Adipocyte (in vitro differentiated cells): ENCODE measurements around the gene LAX1.

ENCODE experiments used
- DNase-seq: peaks from one replicate; pipeline ENCODE4 v3.0.0-alpha.2; 2015; ENCODE audit warnings: low read depth
- H3K27me3 ChIP-seq: replicated peaks from 2 replicates; pipeline ENCODE4 v1.7.0; 2013; ENCODE audit warnings: mild to moderate bottlenecking, low read length, moderate library complexity; ENCODE audit not compliant: control insufficient read depth, insufficient read depth
- H3K36me3 ChIP-seq: 2 replicates; pipeline ENCODE4 v1.7.0; 2013; ENCODE audit warnings: low read length, mild to moderate bottlenecking, moderate library complexity; ENCODE audit not compliant: control insufficient read depth, insufficient read depth, severe bottlenecking
- H3K4me1 ChIP-seq: 2 replicates; pipeline ENCODE4 v1.7.0; 2013; ENCODE audit warnings: mild to moderate bottlenecking, low read length, moderate library complexity; ENCODE audit not compliant: control insufficient read depth, insufficient read depth
- H3K4me3 ChIP-seq: 2 replicates; pipeline ENCODE4 v1.7.0; 2013; ENCODE audit warnings: mild to moderate bottlenecking, low read length, moderate library complexity
- H3K9ac ChIP-seq: 2 replicates; pipeline ENCODE4 v1.7.0; 2013; ENCODE audit warnings: mild to moderate bottlenecking, low read length, moderate library complexity
- H3K9me3 ChIP-seq: 2 replicates; pipeline ENCODE4 v1.7.0; 2013; ENCODE audit warnings: mild to moderate bottlenecking, low read length, moderate library complexity; ENCODE audit not compliant: control insufficient read depth

LAX1 gene, protein sequence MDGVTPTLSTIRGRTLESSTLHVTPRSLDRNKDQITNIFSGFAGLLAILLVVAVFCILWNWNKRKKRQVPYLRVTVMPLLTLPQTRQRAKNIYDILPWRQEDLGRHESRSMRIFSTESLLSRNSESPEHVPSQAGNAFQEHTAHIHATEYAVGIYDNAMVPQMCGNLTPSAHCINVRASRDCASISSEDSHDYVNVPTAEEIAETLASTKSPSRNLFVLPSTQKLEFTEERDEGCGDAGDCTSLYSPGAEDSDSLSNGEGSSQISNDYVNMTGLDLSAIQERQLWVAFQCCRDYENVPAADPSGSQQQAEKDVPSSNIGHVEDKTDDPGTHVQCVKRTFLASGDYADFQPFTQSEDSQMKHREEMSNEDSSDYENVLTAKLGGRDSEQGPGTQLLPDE

DNA sequence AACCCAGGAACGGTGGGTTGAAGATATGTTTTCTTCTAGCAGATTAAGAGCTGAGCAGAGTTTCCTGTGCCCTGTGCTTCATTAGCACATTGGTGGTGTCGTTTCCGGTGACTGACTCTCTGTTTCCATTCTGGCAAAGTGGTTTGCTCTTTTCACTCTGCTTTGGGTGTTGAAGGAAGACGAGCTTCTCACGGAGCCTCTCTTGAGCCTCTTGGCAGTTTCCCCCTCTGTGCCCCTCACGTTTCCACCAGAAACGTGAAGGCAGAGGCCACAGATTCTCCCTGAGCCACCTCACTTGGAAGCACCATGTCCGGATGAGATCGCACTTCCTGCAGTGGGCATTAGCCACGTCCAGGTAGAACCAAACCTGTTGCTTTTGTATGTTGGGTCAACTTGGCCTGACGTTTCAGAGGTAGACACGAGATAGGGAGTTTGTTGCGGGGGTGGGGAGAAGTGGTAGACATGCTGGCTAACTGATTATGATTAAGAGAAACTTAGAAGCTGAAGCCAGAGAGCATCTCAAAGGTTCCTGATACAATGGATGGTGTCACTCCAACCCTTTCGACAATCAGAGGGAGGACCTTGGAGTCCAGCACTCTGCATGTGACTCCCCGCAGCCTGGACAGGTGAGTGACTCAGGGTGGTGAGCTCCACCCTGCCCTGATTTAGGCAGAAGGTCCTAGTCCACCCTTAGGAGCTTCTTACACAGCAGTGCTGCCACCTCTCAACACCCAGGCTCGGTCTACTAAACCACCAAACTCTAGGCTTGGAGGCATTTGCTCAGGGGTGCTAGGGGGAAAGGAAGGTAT, at the start of gene LAX1:
TSS of gene LAX1 (plus strand) at position 155 of the 809 bp plus-strand sequence. CDS start at position 538, 383 bp downstream.
- Histone ChIP-seq H3K27me3 (no peaks in the 10 kb centered on the region), H3K9me3 (no peaks in the 10 kb centered on the region), H3K4me3 (no peak within 1 kb of the TSS), H3K36me3 (no peaks in the 10 kb centered on the region), H3K4me1 (peaks cover 6% of the 10 kb centered on the region), H3K9ac (no peak within 1 kb of the TSS)
- DNase-seq = no peak

DNA sequence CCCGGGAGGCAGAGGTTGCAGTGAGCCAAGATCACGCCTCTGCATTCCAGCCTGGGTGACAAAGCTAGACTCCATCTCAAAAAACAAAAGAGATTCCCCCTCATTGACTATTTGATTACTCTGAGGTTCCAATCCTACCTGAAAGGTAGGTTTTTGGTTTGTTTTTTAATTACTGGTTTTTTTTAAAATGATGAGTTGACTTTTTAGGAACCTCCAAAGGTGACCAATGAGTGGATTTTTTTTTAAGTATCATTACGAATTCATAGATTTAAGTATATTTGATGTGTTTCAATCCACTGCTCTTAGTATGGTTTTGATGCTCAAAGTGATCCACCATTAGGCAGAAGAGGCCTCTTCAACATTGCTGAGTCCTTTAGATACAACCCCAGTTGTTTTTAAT, 47.9 kb upstream of the LAX1 start:
- Histone ChIP-seq H3K9me3 (no peaks in the 10 kb centered on the region), H3K4me1 (no peaks in the 10 kb centered on the region), H3K4me3 (no peak overlapping the region), H3K9ac (no peak overlapping the region), H3K36me3 (peaks cover 96% of the 10 kb centered on the region), H3K27me3 (no peaks in the 10 kb centered on the region)
- no peak for DNase-seq

DNA sequence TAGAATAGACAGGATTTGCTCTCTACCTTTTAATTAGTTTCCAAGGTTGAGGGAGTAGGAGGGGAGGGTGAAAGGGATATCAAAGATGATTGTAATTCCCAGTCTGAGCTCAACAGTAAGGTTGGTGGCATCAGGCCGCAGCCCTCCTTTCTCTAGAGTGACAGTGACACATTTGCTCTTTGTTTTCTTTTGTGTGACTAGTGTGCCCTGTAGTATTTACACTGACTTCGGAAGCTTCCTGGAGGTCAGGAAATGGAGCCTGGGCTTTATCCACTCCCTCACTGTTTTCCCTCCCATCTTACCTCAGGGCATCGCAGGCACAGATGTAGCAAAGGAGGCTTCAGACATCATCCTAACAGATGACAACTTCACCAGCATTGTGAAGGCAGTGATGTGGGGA, 44.7 kb upstream of the LAX1 start:
- peaks cover 93% of the 10 kb centered on the region for H3K36me3 ChIP-seq
- H3K4me1 ChIP-seq = no peaks in the 10 kb centered on the region
- no peak overlapping the region for H3K4me3 ChIP-seq
- DNase-seq = no peak
- H3K9me3 ChIP-seq = no peaks in the 10 kb centered on the region
- no peak overlapping the region for H3K9ac ChIP-seq
- no peaks in the 10 kb centered on the region for H3K27me3 ChIP-seq

DNA sequence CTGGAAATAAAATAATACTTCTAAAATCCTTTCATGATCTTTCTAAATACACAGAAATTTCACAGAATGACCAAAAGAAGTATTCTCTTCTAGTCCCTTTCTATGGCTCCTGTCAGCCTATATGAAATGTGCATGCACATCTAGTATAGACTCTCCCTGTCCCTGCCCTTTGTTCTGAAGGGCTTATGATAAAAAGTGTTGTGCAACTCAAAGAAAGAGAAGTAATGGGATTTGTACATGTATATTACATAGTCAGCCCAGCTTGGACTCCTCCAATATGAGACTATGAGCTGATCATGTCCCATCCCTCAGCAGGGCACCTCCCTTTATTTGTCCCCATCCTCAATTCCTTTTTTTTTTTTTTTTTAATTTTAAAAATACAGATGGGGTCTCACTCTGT, 42.1 kb upstream of the LAX1 start:
- Histone ChIP-seq H3K9me3 (no peaks in the 10 kb centered on the region), H3K9ac (no peak overlapping the region), H3K4me3 (no peak overlapping the region), H3K4me1 (no peaks in the 10 kb centered on the region), H3K36me3 (peaks cover 93% of the 10 kb centered on the region), H3K27me3 (no peaks in the 10 kb centered on the region)
- DNase-seq = no peak

DNA sequence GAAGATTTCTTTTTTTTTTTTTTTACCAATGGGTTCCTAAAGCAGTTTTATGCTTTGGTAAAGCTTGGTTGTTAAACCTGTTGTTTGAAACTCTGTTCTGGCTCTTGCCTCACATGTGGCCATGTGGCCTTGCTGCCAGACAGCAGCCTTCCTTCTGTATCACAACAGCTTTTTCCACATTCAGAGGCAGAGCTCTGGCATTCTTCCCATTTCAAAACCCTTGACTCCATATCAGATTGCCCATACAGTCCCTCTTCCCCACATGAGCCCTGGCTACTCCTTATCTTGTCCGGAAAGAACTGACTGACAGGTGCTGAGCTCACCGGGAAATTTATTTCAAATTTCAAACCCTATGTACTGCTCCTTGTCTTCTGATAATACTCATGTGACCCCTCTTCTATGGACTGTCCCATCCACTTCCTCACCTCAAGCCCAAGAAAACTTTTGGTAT, 38.5 kb upstream of the LAX1 start:
- no peak for DNase-seq
- Histone ChIP-seq H3K9ac (no peak overlapping the region), H3K36me3 (peaks cover 95% of the 10 kb centered on the region), H3K4me3 (no peak overlapping the region), H3K4me1 (no peaks in the 10 kb centered on the region), H3K9me3 (no peaks in the 10 kb centered on the region), H3K27me3 (no peaks in the 10 kb centered on the region)

DNA sequence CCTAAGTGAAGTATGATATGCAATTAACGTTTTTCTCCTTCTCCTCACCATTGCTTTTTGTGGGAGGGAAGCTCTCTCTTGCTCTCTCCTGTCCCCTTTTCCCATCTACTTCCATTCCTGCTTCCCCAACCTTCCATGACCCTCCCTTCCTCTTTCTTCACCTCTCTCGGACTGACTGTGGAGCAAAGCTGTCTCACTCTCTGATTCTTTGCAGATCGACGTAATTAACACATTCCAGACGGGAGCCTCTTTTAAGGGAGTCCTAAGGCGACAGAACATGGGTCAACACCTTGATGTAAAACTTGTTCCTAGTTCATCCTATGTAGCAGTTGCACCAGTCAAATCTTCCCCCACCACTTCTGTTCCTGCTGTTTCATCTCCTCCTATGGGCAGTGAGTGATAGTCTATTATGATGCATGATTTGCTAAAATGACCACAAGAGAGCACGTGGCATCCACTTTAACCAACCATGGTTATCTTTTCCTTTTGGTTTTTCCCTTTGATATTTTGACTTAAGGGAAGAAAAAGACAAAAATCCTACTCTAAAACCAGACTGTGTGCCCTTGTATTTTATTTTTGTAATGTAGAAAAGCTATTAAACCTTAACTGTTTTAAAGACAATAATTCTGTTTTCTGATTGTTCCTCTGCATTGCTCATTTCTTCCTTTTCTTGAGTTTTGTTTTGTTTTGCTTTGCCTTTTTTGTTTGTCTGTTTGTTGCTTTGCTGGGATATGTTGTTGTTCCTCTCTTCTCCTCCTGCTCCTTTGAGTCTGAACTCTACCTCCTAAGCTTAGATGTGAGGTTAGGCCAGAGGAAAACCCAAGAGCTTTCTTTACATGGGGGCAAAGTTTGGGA, 31.7 kb upstream of the LAX1 start:
- Histone ChIP-seq H3K9ac (no peak overlapping the region), H3K4me1 (no peaks in the 10 kb centered on the region), H3K36me3 (peaks cover 93% of the 10 kb centered on the region), H3K27me3 (no peaks in the 10 kb centered on the region), H3K4me3 (no peak overlapping the region), H3K9me3 (no peaks in the 10 kb centered on the region)
- DNase-seq = no peak

DNA sequence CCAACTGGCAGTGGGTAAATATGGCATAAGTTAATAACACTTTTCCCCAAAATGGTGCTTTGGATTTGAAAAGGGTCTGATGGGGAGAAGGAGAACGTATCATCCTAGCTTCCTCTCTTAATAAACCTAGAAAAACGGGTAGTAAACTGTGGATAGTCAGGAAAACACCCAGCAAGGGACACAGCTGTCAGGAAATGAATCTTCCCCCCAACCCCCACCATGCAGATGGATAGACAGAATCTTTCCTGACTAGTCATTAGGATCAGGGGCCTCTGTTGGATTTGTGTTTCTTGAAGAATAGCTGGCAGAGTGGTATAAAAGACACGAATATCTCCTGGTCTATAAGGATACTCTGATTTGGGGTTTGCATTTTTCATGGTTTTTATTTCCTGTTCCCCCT, 22.5 kb upstream of the LAX1 start:
- Histone ChIP-seq H3K36me3 (peaks cover 46% of the 10 kb centered on the region), H3K9me3 (no peaks in the 10 kb centered on the region), H3K4me1 (peaks cover 26% of the 10 kb centered on the region), H3K9ac (no peak overlapping the region), H3K27me3 (no peaks in the 10 kb centered on the region), H3K4me3 (no peak overlapping the region)
- no peak for DNase-seq

DNA sequence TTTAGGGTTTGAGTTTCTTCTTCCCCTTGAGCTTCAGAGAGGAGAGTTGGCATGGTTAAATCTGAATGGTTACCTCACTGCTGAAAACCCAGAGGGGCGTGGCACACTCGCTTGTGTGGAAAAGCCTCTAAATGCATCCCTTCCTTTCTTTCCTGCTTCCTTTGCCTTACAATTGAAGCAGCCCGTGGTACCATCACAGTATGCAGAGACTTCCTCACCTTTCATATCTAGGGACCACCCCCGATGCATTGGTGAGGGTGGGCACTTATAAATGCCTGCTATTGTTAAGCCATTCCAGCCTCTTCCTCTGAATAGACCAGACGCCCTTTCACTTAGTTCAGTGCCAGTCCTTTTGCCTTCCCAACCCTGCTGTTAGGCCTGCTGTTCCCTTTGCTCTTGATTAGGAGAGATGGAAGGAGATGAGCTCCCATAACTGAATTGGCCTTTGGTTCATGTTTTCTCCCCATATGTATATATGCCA, 21.9 kb upstream of the LAX1 start:
- H3K4me3 ChIP-seq = no peak overlapping the region
- H3K4me1 ChIP-seq = peaks cover 26% of the 10 kb centered on the region
- peak overlapping the region; percentile 12 for H3K9ac ChIP-seq
- no peak for DNase-seq
- peaks cover 39% of the 10 kb centered on the region for H3K36me3 ChIP-seq
- no peaks in the 10 kb centered on the region for H3K27me3 ChIP-seq
- no peaks in the 10 kb centered on the region for H3K9me3 ChIP-seq

DNA sequence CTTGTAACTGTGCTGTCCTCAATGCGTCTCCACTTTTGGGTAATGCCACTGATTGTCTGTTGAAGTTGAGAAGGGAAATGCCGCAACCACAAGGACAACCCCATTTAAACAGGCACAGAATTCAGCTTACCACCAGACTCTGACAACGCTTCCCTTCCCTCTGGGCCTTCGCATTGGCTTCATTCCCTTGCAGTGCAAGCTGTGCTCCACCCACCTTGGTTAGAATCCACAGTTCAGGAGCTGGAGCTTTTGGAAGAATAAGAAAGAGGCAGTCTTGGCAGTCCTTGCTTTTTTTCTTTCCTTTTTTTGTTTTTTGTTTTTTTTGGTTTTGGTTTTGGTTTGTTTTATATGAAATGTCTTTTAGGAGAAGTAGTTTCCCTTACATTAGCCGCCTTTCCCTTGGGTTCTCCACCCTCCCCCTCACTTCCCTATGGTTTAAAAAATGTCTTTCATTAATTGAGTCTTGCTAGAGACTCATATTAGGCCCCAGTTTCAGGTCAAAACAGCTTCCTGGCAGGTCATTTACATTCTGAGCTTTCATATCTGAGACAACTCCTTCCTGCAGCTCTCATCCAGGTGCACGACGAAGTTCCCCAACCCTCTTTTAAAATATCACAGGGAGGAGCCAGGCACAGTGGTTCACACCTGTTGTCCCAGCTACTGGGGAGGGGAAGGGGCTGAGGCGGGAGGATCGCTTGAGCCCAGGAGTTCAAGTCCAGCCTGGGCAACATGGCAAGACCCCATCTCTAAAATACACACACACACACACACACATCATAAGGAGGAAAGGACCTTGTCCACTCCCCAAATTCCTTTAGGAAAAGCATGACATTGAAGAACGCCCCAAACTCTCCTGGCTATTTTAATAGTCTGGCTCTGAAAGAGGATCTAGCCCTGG, 20.7 kb upstream of the LAX1 start:
- H3K36me3 ChIP-seq = peaks cover 27% of the 10 kb centered on the region
- H3K4me3 ChIP-seq = no peak overlapping the region
- DNase-seq = no peak
- H3K9ac ChIP-seq = peak overlapping the region; percentile 12
- H3K4me1 ChIP-seq = peaks cover 26% of the 10 kb centered on the region
- no peaks in the 10 kb centered on the region for H3K27me3 ChIP-seq
- no peaks in the 10 kb centered on the region for H3K9me3 ChIP-seq

DNA sequence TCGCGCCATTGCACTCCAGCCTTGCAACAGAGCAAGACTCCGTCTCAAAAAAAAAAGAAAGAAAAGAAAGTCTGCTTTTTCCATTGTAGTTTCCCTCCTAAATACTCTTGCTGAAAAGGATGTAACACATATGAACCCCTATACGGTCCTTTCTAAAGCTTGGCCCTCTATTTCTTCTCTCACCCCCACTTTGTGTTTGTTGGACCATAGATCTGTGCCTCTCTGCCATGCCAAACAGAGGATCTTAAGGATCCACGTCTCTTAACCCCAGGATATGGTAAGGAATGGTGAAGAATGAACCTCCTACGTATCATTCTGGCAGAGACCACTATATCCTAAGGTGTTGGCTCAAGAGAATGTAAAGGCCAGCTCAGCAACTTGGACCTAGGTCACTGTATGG, 18.7 kb upstream of the LAX1 start:
- Histone ChIP-seq H3K27me3 (no peaks in the 10 kb centered on the region), H3K36me3 (peaks cover 7% of the 10 kb centered on the region), H3K9me3 (no peaks in the 10 kb centered on the region), H3K9ac (no peak overlapping the region), H3K4me3 (no peak overlapping the region), H3K4me1 (peaks cover 26% of the 10 kb centered on the region)
- no peak for DNase-seq
